Measurements from ENCODE around the gene CLASP1. TPM values are rescaled to one million over a fixed set of nuclear protein-coding genes. Genes with fewer than 3 reads are reported as not detected.
A peak's percentile ranks its signal among the peaks of the same experiment; 100 is the strongest.
"Not testable (repeated sequence)": the region's sequence is repeated elsewhere in the genome, so short reads cannot be mapped to it uniquely, and the experiment has no call there.

Gene CLASP1
- total RNA-seq, 1 donor from 2014 or later = 54.1 TPM

DNA sequence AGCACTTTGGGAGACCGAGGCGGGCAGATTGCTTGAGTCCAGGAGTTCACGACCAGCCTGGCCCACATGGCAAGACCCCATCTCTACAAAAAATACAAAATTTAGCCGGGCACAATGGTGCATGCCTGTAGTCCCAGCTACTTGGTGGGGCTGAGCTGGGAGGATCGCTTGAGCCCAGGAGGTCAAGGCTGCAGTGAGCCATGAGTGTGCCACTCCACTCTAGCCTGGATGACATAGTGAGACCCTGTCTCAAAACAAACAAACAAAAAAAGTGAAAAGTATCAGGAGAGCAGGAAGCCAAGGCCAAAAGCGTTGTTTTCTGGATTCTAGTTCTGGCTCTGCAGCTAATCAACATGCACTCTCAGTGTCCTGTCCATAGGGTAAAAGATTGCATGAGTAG lies 10.7 kb upstream of the CLASP1 start:
- Histone ChIP-seq H3K27me3 (ENCODE audit: control insufficient read depth, insufficient read depth, low read length) (no peaks in the 10 kb centered on the region), H3K4me3 (ENCODE audit: low read depth, low read length) (no peak overlapping the region), H3K36me3 (ENCODE audit: control insufficient read depth, insufficient read depth, low read length) (no peaks in the 10 kb centered on the region)
- TF ChIP-seq, protein P1, sequence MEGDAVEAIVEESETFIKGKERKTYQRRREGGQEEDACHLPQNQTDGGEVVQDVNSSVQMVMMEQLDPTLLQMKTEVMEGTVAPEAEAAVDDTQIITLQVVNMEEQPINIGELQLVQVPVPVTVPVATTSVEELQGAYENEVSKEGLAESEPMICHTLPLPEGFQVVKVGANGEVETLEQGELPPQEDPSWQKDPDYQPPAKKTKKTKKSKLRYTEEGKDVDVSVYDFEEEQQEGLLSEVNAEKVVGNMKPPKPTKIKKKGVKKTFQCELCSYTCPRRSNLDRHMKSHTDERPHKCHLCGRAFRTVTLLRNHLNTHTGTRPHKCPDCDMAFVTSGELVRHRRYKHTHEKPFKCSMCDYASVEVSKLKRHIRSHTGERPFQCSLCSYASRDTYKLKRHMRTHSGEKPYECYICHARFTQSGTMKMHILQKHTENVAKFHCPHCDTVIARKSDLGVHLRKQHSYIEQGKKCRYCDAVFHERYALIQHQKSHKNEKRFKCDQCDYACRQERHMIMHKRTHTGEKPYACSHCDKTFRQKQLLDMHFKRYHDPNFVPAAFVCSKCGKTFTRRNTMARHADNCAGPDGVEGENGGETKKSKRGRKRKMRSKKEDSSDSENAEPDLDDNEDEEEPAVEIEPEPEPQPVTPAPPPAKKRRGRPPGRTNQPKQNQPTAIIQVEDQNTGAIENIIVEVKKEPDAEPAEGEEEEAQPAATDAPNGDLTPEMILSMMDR (IDR thresholded peaks at IDR 0.05; ENCODE audit: insufficient read depth, low read length, poor library complexity, severe bottlenecking) = no peak
- no peak for DNase-seq (ENCODE audit: low read depth)

DNA sequence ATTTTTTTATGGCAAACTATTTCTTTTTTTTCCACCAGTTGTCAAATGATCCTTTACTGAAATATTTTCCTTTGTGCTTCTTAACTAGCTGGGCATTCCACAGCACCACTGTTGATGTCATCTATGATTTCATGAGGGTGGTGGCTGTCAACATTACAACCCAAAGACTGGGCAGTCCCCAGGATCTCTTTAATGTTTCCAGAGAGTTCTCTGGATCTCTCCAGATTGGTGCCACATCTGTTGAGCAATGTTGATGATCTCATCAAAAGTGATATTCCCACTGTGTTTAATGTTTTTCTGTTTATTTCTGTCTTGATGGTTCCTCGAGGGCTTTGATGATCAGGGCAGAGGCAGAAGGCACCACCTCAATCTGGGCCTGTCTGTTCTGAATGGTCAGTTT lies 9.1 kb upstream of the CLASP1 start:
- not testable (repeated sequence) for H3K36me3 ChIP-seq (ENCODE audit: control insufficient read depth, insufficient read depth, low read length); H3K4me3 ChIP-seq (ENCODE audit: low read depth, low read length); H3K27me3 ChIP-seq (ENCODE audit: control insufficient read depth, insufficient read depth, low read length); DNase-seq (ENCODE audit: low read depth)

DNA sequence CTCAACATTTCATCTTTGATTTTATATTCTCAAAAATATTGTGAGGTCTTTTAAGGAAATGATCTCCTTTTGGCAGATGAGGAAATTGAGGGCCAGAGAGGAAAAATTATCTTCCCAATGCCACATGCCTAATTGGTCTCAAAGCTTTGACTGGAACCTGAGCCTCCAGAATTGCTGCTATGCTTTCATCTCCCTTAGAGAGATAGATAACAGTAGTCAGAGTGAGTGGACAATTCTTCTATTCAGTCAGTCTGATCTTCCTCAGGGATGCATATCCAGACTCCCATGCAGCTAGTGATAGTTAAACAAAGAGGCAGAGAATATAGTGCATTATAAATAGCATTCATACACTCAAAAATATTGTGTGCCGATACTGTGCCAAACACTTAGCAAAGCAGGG lies 3.8 kb upstream of the CLASP1 start:
- DNase-seq (ENCODE audit: low read depth) = no peak
- TF ChIP-seq, protein P1 (IDR thresholded peaks at IDR 0.05; ENCODE audit: insufficient read depth, low read length, poor library complexity, severe bottlenecking) = no peak
- Histone ChIP-seq H3K4me3 (ENCODE audit: low read depth, low read length) (no peak overlapping the region), H3K27me3 (ENCODE audit: control insufficient read depth, insufficient read depth, low read length) (no peaks in the 10 kb centered on the region), H3K36me3 (ENCODE audit: control insufficient read depth, insufficient read depth, low read length) (no peaks in the 10 kb centered on the region)

DNA sequence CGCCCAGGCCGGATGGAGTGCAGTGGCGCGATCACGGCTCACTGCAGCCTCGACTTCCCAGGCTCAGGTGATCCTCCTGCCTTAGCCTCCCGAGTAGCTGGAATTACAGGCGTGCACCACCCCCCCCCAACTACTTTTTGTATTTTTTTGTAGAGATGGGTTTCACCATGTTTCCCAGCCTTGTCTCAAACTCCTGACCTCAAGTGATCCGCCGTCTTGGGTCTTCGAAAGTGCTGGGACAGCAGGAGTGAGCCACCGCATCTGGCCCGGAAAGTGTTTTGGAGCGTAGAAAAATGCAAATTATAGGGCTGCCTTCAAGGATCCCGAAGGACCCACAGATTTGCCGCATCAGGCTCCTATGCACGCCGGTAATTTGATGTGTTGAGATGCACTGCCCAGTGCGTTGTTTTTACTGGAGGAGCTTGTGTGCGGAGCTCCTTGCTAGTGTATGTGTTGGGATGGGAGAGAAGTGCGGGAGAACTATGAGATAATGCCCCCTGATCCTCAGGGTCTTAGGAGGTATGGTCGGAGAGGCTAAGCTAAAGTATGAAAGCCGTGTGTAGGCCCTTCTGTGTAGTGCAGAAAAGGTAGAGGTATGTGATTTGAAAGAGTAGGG lies 1.2 kb upstream of the CLASP1 start:
- H3K36me3 ChIP-seq (ENCODE audit: control insufficient read depth, insufficient read depth, low read length) = no peaks in the 10 kb centered on the region
- H3K27me3 ChIP-seq (ENCODE audit: control insufficient read depth, insufficient read depth, low read length) = no peaks in the 10 kb centered on the region
- H3K4me3 ChIP-seq (ENCODE audit: low read depth, low read length) = peak overlapping the region; percentile 80
- TF ChIP-seq, protein P1 (IDR thresholded peaks at IDR 0.05; ENCODE audit: insufficient read depth, low read length, poor library complexity, severe bottlenecking) = no peak
- no peak for DNase-seq (ENCODE audit: low read depth)

DNA sequence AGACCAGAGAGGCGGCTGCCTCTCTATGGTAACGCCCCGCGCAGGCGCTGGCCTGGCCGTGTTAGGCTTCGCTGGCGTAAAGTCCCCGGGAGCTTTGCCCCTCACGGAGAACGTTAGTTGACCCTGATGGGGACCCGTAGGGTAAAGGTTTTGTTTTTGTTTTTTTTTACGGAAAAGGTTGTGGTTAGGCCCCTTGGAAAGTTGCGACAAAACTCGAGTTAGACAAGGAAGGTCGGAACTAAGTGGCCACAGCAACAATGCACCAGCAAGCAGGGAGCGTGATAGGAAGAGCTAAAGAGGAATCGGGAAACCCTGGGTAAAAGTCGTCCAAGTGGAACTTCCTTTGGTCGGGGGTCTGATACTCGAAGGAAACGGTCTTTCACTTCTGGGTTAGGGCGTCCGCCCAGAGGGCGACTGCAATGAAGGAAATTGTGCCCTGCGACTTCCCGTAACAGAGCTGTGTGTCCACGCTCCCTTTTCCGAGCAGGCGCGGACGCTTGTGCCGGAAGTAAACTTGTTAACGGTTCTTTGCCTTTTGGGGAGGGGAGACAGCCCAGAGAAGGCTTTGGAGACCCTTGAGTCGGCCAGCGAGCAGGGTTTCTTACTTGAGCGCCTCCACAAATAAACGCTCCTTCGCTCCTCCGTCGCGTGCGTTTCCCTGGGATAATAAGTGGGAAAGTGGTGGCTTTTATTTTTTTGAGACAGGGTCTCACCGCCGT lies 493 bp upstream of the CLASP1 start:
- TF ChIP-seq, protein P1 (IDR thresholded peaks at IDR 0.05; ENCODE audit: insufficient read depth, low read length, poor library complexity, severe bottlenecking) = no peak
- Histone ChIP-seq H3K4me3 (ENCODE audit: low read depth, low read length) (peak overlapping the region; percentile 80), H3K27me3 (ENCODE audit: control insufficient read depth, insufficient read depth, low read length) (no peaks in the 10 kb centered on the region), H3K36me3 (ENCODE audit: control insufficient read depth, insufficient read depth, low read length) (no peaks in the 10 kb centered on the region)
- DNase-seq (ENCODE audit: low read depth) = peak; percentile 89

DNA sequence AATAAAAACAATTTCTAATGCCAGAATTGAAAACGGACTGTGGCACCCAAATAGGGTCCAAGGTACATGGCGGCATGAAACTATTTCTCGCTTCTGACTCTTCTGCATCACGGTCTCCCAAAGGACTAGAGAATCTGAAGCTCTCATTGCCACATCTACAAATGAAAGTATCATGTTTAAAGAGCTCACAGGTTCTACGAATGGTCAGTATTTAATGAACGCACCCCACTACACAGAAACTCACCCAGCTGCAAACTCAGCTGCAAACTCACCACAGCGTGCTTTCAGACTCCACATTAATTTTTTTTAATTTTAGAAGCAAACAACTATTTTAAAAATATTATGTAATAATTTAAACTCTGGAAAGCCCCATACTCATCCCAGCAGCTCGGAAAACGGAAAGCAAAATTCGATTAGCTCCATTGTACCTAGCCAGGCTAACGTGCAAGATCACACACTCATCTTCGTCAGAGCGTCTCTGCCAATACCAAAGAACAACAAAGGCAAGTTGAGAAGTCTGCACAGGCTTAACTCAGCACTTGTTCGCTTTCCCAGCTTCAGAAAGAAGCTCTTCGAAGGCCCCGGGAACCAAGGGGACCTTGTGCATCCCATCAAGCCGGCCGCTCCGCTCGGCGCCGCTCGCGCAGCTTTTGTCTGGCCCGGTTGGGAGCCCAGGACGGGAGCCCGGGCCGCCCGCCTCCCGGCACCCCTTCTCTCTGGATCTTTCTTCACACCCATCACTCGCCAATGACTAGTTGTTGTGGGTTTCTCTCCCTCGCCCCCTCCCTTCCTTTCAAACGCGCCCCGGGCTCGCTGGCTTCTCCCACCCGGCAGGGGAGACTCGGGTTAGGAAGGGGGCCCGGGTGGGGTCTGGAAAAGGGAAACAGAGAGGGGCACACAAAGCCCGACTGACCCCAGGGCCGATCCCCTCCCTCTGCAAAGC lies 785 bp downstream of the CLASP1 start:
- H3K27me3 ChIP-seq (ENCODE audit: control insufficient read depth, insufficient read depth, low read length) = no peaks in the 10 kb centered on the region
- no peak for DNase-seq (ENCODE audit: low read depth)
- H3K36me3 ChIP-seq (ENCODE audit: control insufficient read depth, insufficient read depth, low read length) = no peaks in the 10 kb centered on the region
- peak overlapping the region; percentile 80 for H3K4me3 ChIP-seq (ENCODE audit: low read depth, low read length)
- TF ChIP-seq, protein P1 (IDR thresholded peaks at IDR 0.05; ENCODE audit: insufficient read depth, low read length, poor library complexity, severe bottlenecking) = no peak
